Panc1 (cell line): Measurements from ENCODE around the gene EPHA3. TPM values are rescaled to one million over a fixed set of nuclear protein-coding genes. Genes with fewer than 3 reads are reported as not detected.

Experiments
- ATAC-seq: fragments of 200-7000 bp; cut with Tn5 transposase; 2 replicates; pipeline ENCODE4 v1.9.1; 2020; ENCODE audit warnings: mild to moderate bottlenecking, moderate library complexity
- BruUV-seq: library from RNA; stranded (reverse); fragments of 400-500 nt; replicated peaks from 2 replicates; lab custom pipeline; 2021; lab: Mats Ljungman, UMichigan
- CTCF ChIA-PET: fragments of 300-600 bp; sonication (Branson Sonifier 250); formaldehyde crosslinking; loops from one replicate; lab custom pipeline; 2022; ENCODE audit warnings: antibody characterized with exemption; lab: Charles Lee
- POLR2A ChIA-PET: fragments of 300-600 bp; sonication (Branson Sonifier 250); formaldehyde crosslinking; loops from one replicate; lab custom pipeline; 2022; ENCODE audit warnings: antibody characterized with exemption; lab: Charles Lee
- DNase-seq: peaks from one replicate; pipeline ENCODE4 v3.0.0-alpha.2; 2010; ENCODE audit warnings: low read depth, low spot score
- H3K27ac ChIP-seq: 2 replicates; pipeline ENCODE4 v1.5.1; 2011; ENCODE audit warnings: mild to moderate bottlenecking, low read length, inconsistent platforms
- H3K27me3 ChIP-seq: fragments of 200-500 bp; sonication (Bioruptor generic); 2 replicates; pipeline ENCODE4 v1.6.0; 2014; ENCODE audit warnings: low read length, inconsistent platforms; ENCODE audit not compliant: control insufficient read depth, insufficient read depth
- H3K36me3 ChIP-seq: fragments of 200-500 bp; sonication (Bioruptor generic); 2 replicates; pipeline ENCODE4 v1.5.1; 2014; ENCODE audit warnings: inconsistent platforms, mild to moderate bottlenecking, low read length, moderate library complexity; ENCODE audit not compliant: control insufficient read depth, insufficient read depth
- H3K4me1 ChIP-seq: 2 replicates; pipeline ENCODE4 v1.5.1; 2011; ENCODE audit warnings: inconsistent platforms, mild to moderate bottlenecking, low read length, moderate library complexity; ENCODE audit not compliant: control insufficient read depth, insufficient read depth
- H3K4me3 ChIP-seq, 2 experiments: 2 replicates each; pipeline ENCODE4 v1.5.1; 2011 to 2012; ENCODE audit warnings: low read depth in 2 of 2, low read length in 2 of 2, mild to moderate bottlenecking in 2 of 2, inconsistent platforms in 1 of 2, moderate library complexity in 1 of 2
- H3K9me3 ChIP-seq: fragments of 200-500 bp; sonication (Bioruptor generic); 2 replicates; pipeline ENCODE4 v1.5.1; 2014; ENCODE audit warnings: low read depth, mild to moderate bottlenecking, inconsistent platforms, low read length, moderate library complexity; ENCODE audit not compliant: control insufficient read depth, insufficient read depth
- POLR2AphosphoS5 ChIP-seq: IDR thresholded peaks from 2 replicates; pipeline ENCODE4 v1.6.1; 2012; ENCODE audit warnings: mild to moderate bottlenecking, low read depth, low read length, moderate library complexity
- SIN3A ChIP-seq: IDR thresholded peaks from 2 replicates; pipeline ENCODE4 v1.6.1; 2012; ENCODE audit warnings: low read depth, mild to moderate bottlenecking, low read length, moderate library complexity, borderline replicate concordance; ENCODE audit not compliant: insufficient read depth
- TCF7L2 ChIP-seq: IDR thresholded peaks from 2 replicates; pipeline ENCODE4 v1.6.1; 2011; ENCODE audit warnings: mild to moderate bottlenecking, low read depth, low read length, inconsistent platforms
- in situ Hi-C: cut with HindIII; loops from 2 replicates; pipeline ENCODE4 v1.10.0; 2016; ENCODE audit warnings: low sequenced_read_pairs, low pct_unique_long_range_greater_than_20kb
- intact Hi-C: fragments of 100-400 bp; cut with micrococcal nuclease; formaldehyde crosslinking; loops from one replicate; pipeline ENCODE4 v1.10.0; 2022; ENCODE audit not compliant: unreplicated experiment
- total RNA-seq: library from RNA; stranded (reverse); gene quantifications from one replicate; pipeline ENCODE4 v1.2.1, GENCODE V29; 2021; ENCODE audit not compliant: unreplicated experiment
- TF ChIP-seq, protein P1 (sequence below), 2 experiments: IDR thresholded peaks; 2 replicates each; pipeline ENCODE4 v1.6.1; 2011 to 2012; ENCODE audit warnings: low read depth in 2 of 2, control low read depth in 1 of 2, low read length in 1 of 2, mild to moderate bottlenecking in 1 of 2, moderate library complexity in 1 of 2; ENCODE audit not compliant: insufficient read depth in 1 of 2
- TF ChIP-seq, protein P2 (sequence below): fragments of 450-650 bp; IDR thresholded peaks from 2 replicates; pipeline ENCODE4 v1.5.1; 2017; ENCODE audit warnings: mild to moderate bottlenecking

The EPHA3 gene
- total RNA-seq, 1 experiment from 2014 or later: 0.05 TPM

DNA sequence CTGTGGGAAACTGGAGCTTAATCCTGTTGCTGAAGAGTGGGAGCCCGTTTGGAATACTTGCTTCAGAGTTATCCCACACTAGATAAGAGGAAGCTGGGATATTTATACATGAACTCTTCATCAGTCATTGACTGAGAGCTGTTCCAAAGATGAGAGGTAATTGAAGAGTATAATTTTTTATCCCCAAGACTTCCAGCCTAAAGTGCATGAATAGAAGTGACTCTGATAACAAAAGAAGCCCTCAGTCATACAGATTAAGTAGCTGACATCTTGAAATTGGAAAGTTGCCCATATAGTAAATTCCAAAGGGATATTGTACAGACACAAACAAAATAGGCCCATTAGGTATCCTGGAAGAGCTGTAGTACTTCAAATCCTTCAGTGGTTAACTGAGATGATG lies 268.0 kb downstream of the EPHA3 start:
- TF ChIP-seq, protein P1, sequence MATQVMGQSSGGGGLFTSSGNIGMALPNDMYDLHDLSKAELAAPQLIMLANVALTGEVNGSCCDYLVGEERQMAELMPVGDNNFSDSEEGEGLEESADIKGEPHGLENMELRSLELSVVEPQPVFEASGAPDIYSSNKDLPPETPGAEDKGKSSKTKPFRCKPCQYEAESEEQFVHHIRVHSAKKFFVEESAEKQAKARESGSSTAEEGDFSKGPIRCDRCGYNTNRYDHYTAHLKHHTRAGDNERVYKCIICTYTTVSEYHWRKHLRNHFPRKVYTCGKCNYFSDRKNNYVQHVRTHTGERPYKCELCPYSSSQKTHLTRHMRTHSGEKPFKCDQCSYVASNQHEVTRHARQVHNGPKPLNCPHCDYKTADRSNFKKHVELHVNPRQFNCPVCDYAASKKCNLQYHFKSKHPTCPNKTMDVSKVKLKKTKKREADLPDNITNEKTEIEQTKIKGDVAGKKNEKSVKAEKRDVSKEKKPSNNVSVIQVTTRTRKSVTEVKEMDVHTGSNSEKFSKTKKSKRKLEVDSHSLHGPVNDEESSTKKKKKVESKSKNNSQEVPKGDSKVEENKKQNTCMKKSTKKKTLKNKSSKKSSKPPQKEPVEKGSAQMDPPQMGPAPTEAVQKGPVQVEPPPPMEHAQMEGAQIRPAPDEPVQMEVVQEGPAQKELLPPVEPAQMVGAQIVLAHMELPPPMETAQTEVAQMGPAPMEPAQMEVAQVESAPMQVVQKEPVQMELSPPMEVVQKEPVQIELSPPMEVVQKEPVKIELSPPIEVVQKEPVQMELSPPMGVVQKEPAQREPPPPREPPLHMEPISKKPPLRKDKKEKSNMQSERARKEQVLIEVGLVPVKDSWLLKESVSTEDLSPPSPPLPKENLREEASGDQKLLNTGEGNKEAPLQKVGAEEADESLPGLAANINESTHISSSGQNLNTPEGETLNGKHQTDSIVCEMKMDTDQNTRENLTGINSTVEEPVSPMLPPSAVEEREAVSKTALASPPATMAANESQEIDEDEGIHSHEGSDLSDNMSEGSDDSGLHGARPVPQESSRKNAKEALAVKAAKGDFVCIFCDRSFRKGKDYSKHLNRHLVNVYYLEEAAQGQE (IDR thresholded peaks at IDR 0.05; ENCODE audit: insufficient read depth in 1 of 2, low read depth in 2 of 2, low read length in 1 of 2): no peak
- TF ChIP-seq, protein P2, sequence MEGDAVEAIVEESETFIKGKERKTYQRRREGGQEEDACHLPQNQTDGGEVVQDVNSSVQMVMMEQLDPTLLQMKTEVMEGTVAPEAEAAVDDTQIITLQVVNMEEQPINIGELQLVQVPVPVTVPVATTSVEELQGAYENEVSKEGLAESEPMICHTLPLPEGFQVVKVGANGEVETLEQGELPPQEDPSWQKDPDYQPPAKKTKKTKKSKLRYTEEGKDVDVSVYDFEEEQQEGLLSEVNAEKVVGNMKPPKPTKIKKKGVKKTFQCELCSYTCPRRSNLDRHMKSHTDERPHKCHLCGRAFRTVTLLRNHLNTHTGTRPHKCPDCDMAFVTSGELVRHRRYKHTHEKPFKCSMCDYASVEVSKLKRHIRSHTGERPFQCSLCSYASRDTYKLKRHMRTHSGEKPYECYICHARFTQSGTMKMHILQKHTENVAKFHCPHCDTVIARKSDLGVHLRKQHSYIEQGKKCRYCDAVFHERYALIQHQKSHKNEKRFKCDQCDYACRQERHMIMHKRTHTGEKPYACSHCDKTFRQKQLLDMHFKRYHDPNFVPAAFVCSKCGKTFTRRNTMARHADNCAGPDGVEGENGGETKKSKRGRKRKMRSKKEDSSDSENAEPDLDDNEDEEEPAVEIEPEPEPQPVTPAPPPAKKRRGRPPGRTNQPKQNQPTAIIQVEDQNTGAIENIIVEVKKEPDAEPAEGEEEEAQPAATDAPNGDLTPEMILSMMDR: no peak
- no peak for TF ChIP-seq TCF7L2
- TF ChIP-seq SIN3A: no peak
- TF ChIP-seq POLR2AphosphoS5: no peak
- no peaks in the 10 kb centered on the region for H3K27me3 ChIP-seq
- in situ Hi-C loops: no loop called here
- no peak overlapping the region for H3K4me3 ChIP-seq
- ATAC-seq (no peak), DNase-seq (no peak)
- no peaks in the 10 kb centered on the region for H3K36me3 ChIP-seq
- no peak overlapping the region for H3K27ac ChIP-seq
- CTCF ChIA-PET: no interaction called here
- POLR2A ChIA-PET: no interaction called here
- BruUV-seq: no TSS peak
- H3K4me1 ChIP-seq: no peaks in the 10 kb centered on the region
- intact Hi-C loops: no loop called here
- no peaks in the 10 kb centered on the region for H3K9me3 ChIP-seq

DNA sequence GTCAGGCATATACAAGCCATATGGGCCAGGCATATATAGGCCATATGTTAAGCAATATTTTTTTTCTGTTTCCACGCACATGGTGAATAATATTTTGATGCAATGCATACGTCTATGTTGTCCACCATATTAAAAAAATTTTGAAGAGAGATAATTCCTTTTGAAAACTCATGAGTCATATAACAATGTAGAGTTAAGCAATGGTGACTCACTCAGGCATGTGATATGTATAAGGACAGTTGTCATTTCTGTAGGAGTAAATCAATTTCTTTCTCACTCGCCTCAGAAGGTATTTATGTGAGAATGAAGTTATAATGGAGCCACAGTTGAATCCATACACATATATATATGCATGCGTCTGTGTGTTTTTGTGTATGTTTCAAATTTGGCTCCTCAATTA lies 272.6 kb downstream of the EPHA3 start:
- TF ChIP-seq, protein P1 (IDR thresholded peaks at IDR 0.05; ENCODE audit: insufficient read depth in 1 of 2, low read depth in 2 of 2, low read length in 1 of 2): no peak
- TF ChIP-seq, protein P2: no peak
- no peak for TF ChIP-seq TCF7L2
- TF ChIP-seq SIN3A: no peak
- no peak for TF ChIP-seq POLR2AphosphoS5
- Histone ChIP-seq H3K27ac (no peak overlapping the region), H3K9me3 (no peaks in the 10 kb centered on the region), H3K36me3 (no peaks in the 10 kb centered on the region), H3K4me1 (no peaks in the 10 kb centered on the region), H3K4me3 (no peak overlapping the region), H3K27me3 (no peaks in the 10 kb centered on the region)
- in situ Hi-C loops: no loop called here
- ChIA-PET POLR2A (interaction anchor here (0.6 kb wide), 1 partner anchor 29 kb away, joined by 5 read pairs; no protein-coding TSS in a partner anchor), CTCF (interaction anchor here (0.6 kb wide), 1 partner anchor 36 kb away, joined by 6 read pairs; no protein-coding TSS in a partner anchor)
- no peak for ATAC-seq
- no TSS peak for BruUV-seq
- no peak for DNase-seq
- intact Hi-C loops: no loop called here
